Posterior vena cava (tissue), 2 donors: ENCODE results near the gene STX16. TPM values are rescaled to one million over a fixed set of nuclear protein-coding genes. Genes with fewer than 3 reads are reported as not detected.
"Not testable (repeated sequence)": the region's sequence is repeated elsewhere in the genome, so short reads cannot be mapped to it uniquely, and the experiment has no call there.

ENCODE experiments used
- DNase-seq: peaks from one replicate; pipeline ENCODE4 v3.0.0-alpha.2; 2020; ENCODE audit warnings: low spot score
- intact Hi-C, 2 donors: fragments of 100-400 bp; cut with DNase I; formaldehyde crosslinking; loops; one replicate each; pipeline versions ENCODE4 v1.14.1 to v1.14.2; 2022 to 2023
- total RNA-seq, 2 donors: library from RNA; stranded (reverse); fragmentation: NEBNext Ultra II Directional; extraction: Animal tissue kit (Norgen Biotek cat#: 25700); gene quantifications; one replicate each; pipeline ENCODE4 v1.2.1, GENCODE V29; 2021
- donor health status: DM: yes; HTN: yes; CAD: no.
- donor health status: DM: yes; HTN: yes; CAD: no.

Gene STX16
- total RNA-seq, 2 donors from 2014 or later = 38.7 to 41.5 TPM

DNA sequence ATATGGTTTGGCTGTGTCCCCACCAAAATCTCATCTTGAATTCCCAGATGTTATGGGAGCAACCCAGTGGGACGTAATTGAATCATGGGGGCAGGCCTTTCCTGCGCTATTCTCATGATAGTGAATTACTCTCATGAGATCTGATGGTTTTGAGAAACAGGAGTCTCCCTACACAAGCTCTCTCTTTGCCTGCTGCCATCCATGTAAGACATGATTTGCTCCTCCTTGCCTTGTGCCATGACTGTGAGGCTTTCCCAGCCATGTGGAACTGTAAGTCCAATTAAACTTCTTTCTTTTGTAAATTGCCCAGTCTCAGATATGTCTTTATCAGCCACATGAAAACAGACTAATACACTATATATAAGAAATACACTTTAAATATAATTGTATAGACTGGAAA, 75.1 kb downstream of the STX16 start:
- DNase-seq, intact Hi-C loops: not testable (repeated sequence)

Other genes starting within 250 kb of the STX16 start
- gene APCDD1L, start 135.9 kb upstream of the STX16 start, total RNA-seq = 1 to 10 TPM in 1 of 2 donors, under 1 TPM in 1; 0.88 to 1.5 TPM
- gene NPEPL1, start 41.5 kb downstream of the STX16 start, total RNA-seq = 10 to 100 TPM; 28.5 to 31.4 TPM
- not detected for gene GNAS-AS1, start 199.6 kb downstream of the STX16 start, total RNA-seq
- gene GNAS, start 201.4 kb downstream of the STX16 start, total RNA-seq = 100 to 1,000 TPM; 651 to 700 TPM